Loucy (cell line): ENCODE data around the gene BEX3.

Source experiments
- EZH2phosphoT487 ChIP-seq: fragments of 200-600 bp; IDR thresholded peaks from 2 replicates; pipeline ENCODE4 v1.6.1; 2018; ENCODE audit warnings: antibody characterized with exemption, mild to moderate bottlenecking, moderate library complexity, borderline replicate concordance
- TF ChIP-seq, protein P1 (sequence below): fragments of 200-600 bp; sonication (generic); conservative IDR thresholded peaks from 2 replicates; pipeline ENCODE4 v1.5.1; 2014; ENCODE audit warnings: mild to moderate bottlenecking, antibody characterized with exemption, low read length

DNA sequence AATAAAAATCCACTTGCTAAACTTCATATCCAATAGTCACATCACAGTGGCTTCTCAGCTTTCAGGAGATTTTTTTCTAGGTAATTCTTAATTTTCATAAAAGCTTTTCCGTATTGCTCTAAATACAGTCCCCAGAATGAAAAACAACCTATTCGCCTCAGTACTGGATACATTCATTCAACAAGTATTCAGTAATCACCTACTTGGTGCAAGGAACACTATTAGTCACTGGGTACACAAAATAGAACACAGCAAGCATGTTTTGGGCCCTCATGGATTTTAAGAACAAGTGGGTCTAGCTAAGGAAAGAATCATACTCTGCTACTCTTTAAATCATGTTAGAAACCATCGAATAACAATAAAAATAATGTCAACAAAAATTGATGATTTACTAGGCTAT lies 2.8 kb upstream of the BEX3 start:
- TF ChIP-seq, protein P1, sequence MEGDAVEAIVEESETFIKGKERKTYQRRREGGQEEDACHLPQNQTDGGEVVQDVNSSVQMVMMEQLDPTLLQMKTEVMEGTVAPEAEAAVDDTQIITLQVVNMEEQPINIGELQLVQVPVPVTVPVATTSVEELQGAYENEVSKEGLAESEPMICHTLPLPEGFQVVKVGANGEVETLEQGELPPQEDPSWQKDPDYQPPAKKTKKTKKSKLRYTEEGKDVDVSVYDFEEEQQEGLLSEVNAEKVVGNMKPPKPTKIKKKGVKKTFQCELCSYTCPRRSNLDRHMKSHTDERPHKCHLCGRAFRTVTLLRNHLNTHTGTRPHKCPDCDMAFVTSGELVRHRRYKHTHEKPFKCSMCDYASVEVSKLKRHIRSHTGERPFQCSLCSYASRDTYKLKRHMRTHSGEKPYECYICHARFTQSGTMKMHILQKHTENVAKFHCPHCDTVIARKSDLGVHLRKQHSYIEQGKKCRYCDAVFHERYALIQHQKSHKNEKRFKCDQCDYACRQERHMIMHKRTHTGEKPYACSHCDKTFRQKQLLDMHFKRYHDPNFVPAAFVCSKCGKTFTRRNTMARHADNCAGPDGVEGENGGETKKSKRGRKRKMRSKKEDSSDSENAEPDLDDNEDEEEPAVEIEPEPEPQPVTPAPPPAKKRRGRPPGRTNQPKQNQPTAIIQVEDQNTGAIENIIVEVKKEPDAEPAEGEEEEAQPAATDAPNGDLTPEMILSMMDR: no peak
- no peak for TF ChIP-seq EZH2phosphoT487
